GM21825 (cell line): ENCODE data around the gene SGK1.

Experiments used
- ATAC-seq: cut with Tn5 transposase; IDR thresholded peaks from one replicate; pipeline ENCODE4 v1.9.1; 2021; ENCODE audit warnings: mild to moderate bottlenecking, moderate library complexity; ENCODE audit not compliant: unreplicated experiment

SGK1 gene

DNA sequence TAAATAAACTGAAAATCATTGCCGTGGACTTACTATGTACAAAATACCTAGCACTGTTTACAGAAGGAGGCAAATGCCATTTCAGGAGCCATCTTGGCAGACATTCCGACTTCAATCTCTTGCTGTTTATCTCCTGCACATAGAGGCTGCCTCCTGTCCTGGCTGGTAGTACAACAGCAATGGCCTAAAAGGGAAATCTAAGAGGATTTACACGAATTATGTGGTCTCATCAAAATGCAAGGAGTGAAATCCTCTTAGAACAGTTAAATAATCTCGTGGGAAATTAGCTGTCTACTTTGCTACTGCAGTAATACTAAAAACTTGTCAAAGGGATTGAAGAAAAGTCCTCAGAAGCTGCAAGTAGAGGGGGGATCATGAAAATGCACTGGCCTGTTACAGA, 183.3 kb downstream of the SGK1 start:
- ATAC-seq: no peak

DNA sequence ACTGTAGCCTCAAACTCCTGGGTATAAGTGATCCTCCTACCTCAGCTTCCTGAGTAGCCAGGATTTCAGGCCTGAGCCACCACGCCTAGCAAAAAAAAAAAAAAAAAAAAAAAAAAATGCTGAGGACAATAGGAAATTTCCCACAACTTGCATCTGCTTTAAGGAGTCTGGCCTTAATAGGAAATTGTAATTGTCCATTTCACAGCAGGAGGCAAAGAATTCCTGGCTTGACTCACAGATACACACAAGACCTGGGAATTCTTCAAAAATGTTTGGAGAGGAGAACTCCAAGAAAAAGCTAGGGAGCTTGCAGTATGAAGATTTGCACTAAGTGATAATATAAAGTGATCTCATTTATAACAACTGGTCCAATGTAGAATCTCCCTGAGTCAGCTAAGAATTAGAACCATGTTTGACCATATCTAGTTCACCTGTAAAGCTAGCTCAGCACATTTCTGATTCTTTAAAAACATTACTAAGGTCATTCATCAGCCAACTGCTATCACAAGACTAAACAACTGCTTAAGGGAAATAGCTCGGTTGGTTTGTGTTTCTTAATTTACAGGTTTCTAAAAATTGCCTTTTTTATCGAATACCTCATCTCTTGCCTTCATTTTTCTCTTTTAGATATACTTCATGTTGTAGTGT, 185.3 kb downstream of the SGK1 start:
- ATAC-seq: no peak

DNA sequence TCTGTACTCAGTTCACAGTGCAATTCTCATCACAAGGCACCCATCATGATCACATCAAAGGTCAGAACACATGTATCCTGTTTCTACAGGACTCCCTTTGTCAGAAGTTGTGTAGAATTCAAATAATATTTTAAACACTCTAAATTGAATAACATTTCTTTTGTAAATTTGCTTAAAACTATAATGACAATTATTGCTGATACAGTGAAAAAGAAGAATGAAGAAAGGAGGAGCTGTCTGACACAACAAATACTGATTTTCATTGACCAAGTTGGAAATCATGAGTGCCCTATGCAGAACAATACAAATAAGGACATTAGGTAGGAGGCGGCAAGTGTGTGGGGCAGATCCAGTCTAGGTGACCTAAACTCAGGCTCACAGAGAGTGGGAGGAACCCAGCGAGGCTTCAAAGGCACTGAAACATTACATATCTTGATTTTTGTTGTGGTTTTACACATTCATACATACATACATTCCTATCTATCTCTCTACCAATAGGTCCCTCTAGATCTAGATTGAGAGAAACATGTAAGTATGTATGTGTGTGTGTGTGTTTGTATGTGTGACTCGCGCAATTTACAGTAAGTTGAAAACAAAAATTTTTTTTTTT, 186.3 kb downstream of the SGK1 start:
- ATAC-seq: no peak

DNA sequence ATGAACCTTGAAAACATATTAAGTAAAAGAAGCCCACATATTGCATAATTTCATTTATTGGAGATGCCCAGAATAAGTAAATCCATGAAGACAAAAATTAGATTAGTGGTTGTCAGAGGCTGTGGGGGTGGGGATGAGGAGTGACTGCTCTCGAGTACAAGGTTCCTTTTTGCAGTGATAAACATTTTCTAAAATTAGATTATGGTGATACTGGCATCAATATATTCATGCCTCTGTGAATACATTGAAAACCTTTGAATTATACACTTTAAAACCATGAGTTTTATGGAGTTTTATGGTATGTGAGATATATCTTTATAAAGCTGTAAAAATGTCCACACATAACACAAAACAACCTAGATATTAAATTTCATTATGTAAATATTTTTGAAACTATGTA, 189.8 kb downstream of the SGK1 start:
- no peak for ATAC-seq

DNA sequence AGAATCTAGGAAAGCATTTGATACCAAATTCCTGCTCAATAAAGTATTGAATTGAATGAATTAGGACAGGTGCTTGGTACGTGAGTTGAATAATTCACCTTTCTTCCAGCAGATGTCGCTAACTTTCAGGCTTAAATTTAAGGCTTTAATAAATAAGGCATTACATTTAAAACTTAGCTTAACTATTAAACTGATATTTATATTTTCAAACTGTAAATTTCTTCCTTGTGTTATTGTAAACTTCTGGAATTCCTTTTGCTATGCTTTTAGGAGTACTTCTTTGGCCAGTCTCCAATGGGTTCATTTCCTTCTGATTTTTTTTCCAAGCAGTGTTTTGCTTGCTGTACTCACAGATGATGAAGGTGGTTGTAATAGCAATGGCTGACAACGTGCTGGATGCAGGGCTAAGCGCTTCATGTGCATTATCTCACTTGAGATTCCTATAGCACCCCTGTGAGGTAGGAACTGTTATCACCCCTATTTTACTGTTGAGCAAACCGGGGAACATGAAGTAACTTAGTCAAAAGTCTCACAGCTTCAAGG, 194.2 kb downstream of the SGK1 start:
- no peak for ATAC-seq

DNA sequence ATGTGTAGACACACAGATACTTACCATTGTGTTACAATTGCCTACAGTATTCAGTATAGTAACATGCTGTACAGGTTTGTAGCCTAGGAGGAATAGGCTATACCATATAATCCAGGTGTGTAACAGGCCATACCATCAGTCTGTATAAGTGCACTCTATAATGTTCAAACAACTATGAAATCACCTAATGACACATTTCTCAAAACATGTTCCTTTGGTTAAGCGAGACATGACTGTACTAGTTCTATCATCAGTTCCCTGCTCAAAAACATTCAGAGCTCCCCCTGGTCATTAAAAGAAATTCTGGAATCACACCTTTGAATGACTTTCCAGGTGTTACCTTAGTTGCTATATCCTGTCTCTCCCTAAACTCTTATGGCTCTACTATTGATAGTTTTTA, 195.1 kb downstream of the SGK1 start:
- no peak for ATAC-seq

DNA sequence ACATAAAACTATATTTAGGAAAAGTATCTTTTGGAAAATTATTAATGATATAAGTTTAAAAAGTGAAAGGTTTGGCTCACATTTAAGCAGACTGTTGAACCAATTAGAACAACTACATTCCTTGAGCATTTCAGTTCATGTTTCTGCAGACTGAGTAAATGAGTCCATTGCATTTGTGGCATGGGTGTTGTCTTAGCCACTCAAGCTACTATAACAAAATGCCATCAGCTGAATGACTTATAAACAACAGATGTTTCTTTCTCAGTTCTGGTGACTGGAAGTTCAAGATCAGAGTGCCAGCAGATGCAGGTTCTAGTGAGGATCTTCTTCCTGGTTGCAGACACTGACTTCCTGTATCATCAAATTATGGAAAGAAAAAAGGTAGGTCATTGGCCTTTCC, 198.4 kb downstream of the SGK1 start:
- no peak for ATAC-seq
